ENCODE measurements around the gene GUCD1.

GRCh38 chr22:24514241-24515026 lies 40.5 kb downstream of the GUCD1 start:
- no peak for TF ChIP-seq EZH2 (IDR thresholded peaks at IDR 0.05; ENCODE audit: low read length, unreplicated experiment)
- TF ChIP-seq, protein P1, sequence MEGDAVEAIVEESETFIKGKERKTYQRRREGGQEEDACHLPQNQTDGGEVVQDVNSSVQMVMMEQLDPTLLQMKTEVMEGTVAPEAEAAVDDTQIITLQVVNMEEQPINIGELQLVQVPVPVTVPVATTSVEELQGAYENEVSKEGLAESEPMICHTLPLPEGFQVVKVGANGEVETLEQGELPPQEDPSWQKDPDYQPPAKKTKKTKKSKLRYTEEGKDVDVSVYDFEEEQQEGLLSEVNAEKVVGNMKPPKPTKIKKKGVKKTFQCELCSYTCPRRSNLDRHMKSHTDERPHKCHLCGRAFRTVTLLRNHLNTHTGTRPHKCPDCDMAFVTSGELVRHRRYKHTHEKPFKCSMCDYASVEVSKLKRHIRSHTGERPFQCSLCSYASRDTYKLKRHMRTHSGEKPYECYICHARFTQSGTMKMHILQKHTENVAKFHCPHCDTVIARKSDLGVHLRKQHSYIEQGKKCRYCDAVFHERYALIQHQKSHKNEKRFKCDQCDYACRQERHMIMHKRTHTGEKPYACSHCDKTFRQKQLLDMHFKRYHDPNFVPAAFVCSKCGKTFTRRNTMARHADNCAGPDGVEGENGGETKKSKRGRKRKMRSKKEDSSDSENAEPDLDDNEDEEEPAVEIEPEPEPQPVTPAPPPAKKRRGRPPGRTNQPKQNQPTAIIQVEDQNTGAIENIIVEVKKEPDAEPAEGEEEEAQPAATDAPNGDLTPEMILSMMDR (conservative IDR thresholded peaks at IDR 0.05; ENCODE audit: low read depth, low read length), result no peak
- TF ChIP-seq EZH2phosphoT487 (IDR thresholded peaks at IDR 0.05; ENCODE audit: borderline replicate concordance, low read length), result no peak

All from PC-3 (cell line).